Keratinocyte (primary cell): ENCODE results near the gene DCAF17.

Experiments
- CTCF ChIP-seq, 3 experiments: IDR thresholded peaks in 1 of 3; conservative IDR thresholded peaks in 1 of 3; optimal IDR thresholded peaks in 1 of 3; 2 replicates in 2 of 3; 3 replicates in 1 of 3; pipeline versions ENCODE3 to v1.5.1; 2011; ENCODE audit warnings: low read length in 3 of 3, mild to moderate bottlenecking in 3 of 3, moderate library complexity in 2 of 3, control low read depth in 1 of 3, inconsistent platforms in 1 of 3; ENCODE audit not compliant: insufficient read depth in 2 of 3; ENCODE audit errors: extremely low read depth in 1 of 3
- EZH2 ChIP-seq: IDR thresholded peaks from one replicate; pipeline ENCODE4 v1.6.1; 2012; ENCODE audit warnings: inconsistent platforms, mild to moderate bottlenecking, low read length, moderate library complexity

- no peak for TF ChIP-seq CTCF (optimal IDR thresholded peaks at IDR 0.05 in 1 of 3, IDR thresholded peaks at IDR 0.05 in 1 of 3, conservative IDR thresholded peaks at IDR 0.05 in 1 of 3; ENCODE audit: extremely low read depth in 1 of 3, insufficient read depth in 2 of 3, low read length in 3 of 3)
- no peak for TF ChIP-seq EZH2
Observed at GRCh38 chr2:171409436-171409971, 24.5 kb upstream of the DCAF17 start.
